Fibroblast of lung (primary cell): ENCODE results near the gene NLRC3. TPM values are rescaled to one million over a fixed set of nuclear protein-coding genes. Genes with fewer than 3 reads are reported as not detected.

Experiments
- DNase-seq, 2 donors: peaks; one replicate each; pipeline versions ENCODE4 v3.0.0 to v3.0.0-alpha.2; 2010; ENCODE audit warnings: low read depth in 2 of 2
- H2AFZ ChIP-seq: 2 replicates; pipeline ENCODE4 v1.5.1; 2012; ENCODE audit warnings: low read length, control low read depth, inconsistent platforms
- H3K27ac ChIP-seq: 2 replicates; pipeline ENCODE4 v1.5.1; 2011; ENCODE audit warnings: low read length, control low read depth; ENCODE audit not compliant: insufficient read depth
- H3K27me3 ChIP-seq: 2 replicates; pipeline ENCODE4 v1.5.1; 2011; ENCODE audit warnings: mild to moderate bottlenecking, low read length; ENCODE audit not compliant: control insufficient read depth, insufficient read depth
- H3K36me3 ChIP-seq: 2 replicates; pipeline ENCODE4 v1.5.1; 2011; ENCODE audit warnings: low read length; ENCODE audit not compliant: control insufficient read depth, insufficient read depth
- H3K4me1 ChIP-seq: 2 replicates; pipeline ENCODE4 v1.5.1; 2011; ENCODE audit warnings: low read length; ENCODE audit not compliant: control insufficient read depth, insufficient read depth; ENCODE audit errors: extremely low read depth
- H3K4me2 ChIP-seq: 2 replicates; pipeline ENCODE4 v1.5.1; 2011; ENCODE audit warnings: low read length, control low read depth; ENCODE audit not compliant: insufficient read depth; ENCODE audit errors: extremely low read depth
- H3K4me3 ChIP-seq, 4 experiments: fragments of 200-600 bp in 1 of 4; sonication (generic) in 1 of 4; replicated peaks in 1 of 4; 2 replicates each; pipeline ENCODE4 v1.5.1; 2011 to 2016; ENCODE audit warnings: low read length in 4 of 4, low read depth in 3 of 4, mild to moderate bottlenecking in 3 of 4, control low read depth in 2 of 4, inconsistent platforms in 1 of 4, mixed read lengths in 1 of 4; ENCODE audit not compliant: insufficient read depth in 1 of 4; ENCODE audit errors: control extremely low read depth in 1 of 4
- H3K79me2 ChIP-seq: 2 replicates; pipeline ENCODE4 v1.5.1; 2012; ENCODE audit warnings: mild to moderate bottlenecking, low read length, inconsistent platforms; ENCODE audit not compliant: control insufficient read depth, insufficient read depth
- H3K9ac ChIP-seq: 2 replicates; pipeline ENCODE4 v1.5.1; 2011; ENCODE audit warnings: mild to moderate bottlenecking, low read length, control low read depth; ENCODE audit not compliant: insufficient read depth
- H3K9me3 ChIP-seq: 2 replicates; pipeline ENCODE4 v1.5.1; 2012; ENCODE audit warnings: low read depth, low read length; ENCODE audit not compliant: control insufficient read depth, insufficient read depth
- H4K20me1 ChIP-seq: 2 replicates; pipeline ENCODE4 v1.5.1; 2011; ENCODE audit warnings: low read length; ENCODE audit not compliant: control insufficient read depth, insufficient read depth; ENCODE audit errors: extremely low read depth
- CTCF ChIP-seq, 2 donors: IDR thresholded peaks in 1 of 2; conservative IDR thresholded peaks in 1 of 2; 1 replicate in 1 of 2; 2 replicates in 1 of 2; pipeline ENCODE4 v1.5.1; 2011 to 2012; ENCODE audit warnings: low read length in 2 of 2, control low read depth in 1 of 2, inconsistent platforms in 1 of 2, low read depth in 1 of 2, mild to moderate bottlenecking in 1 of 2
- EZH2 ChIP-seq: IDR thresholded peaks from 2 replicates; pipeline ENCODE4 v1.5.1; 2012; ENCODE audit warnings: low read length, control low read depth, mild to moderate bottlenecking; ENCODE audit errors: missing control alignments
- polyA plus RNA-seq, 2 donors: library from polyadenylated mRNA; depleted of rRNA in 1 of 2; stranded (reverse) in 1 of 2; unstranded in 1 of 2; fragments of >200 nt; gene quantifications; 2 replicates each; pipeline ENCODE4 v1.2.1, GENCODE V29; 2011 to 2012; ENCODE audit warnings: missing spikeins in 1 of 2
- total RNA-seq: library from RNA; depleted of rRNA; stranded (reverse); fragments of >200 nt; gene quantifications from 2 replicates; pipeline ENCODE4 v1.2.1, GENCODE V29; 2014

The NLRC3 gene
- total and polyA plus RNA-seq, 2 donors (not counting 1 experiment from before 2014, with no cell fraction given) = 0.17 TPM; not detected in 1

- Histone ChIP-seq H3K36me3 (no peaks in the 10 kb centered on the region), H3K4me3 (no peak overlapping the region)
Observed at GRCh38 chr16:3518986-3519348, 58.2 kb downstream of the NLRC3 start.

GRCh38 chr16:3518292-3518985 is 58.8 kb downstream of the NLRC3 start:
- H3K9ac ChIP-seq = no peak overlapping the region
- no peak overlapping the region for H3K4me2 ChIP-seq
- no peaks in the 10 kb centered on the region for H3K9me3 ChIP-seq
- no peaks in the 10 kb centered on the region for H4K20me1 ChIP-seq
- DNase-seq = no peak
- no peak overlapping the region for H2AFZ ChIP-seq
- no peaks in the 10 kb centered on the region for H3K79me2 ChIP-seq
- no peak overlapping the region for H3K27ac ChIP-seq
- peaks cover 6% of the 10 kb centered on the region for H3K4me1 ChIP-seq
- H3K36me3 ChIP-seq = no peaks in the 10 kb centered on the region
- no peak overlapping the region for H3K4me3 ChIP-seq
- no peak for TF ChIP-seq CTCF (conservative IDR thresholded peaks at IDR 0.05 in 1 of 2, IDR thresholded peaks at IDR 0.05 in 1 of 2; ENCODE audit: low read depth in 1 of 2, low read length in 2 of 2)
- TF ChIP-seq EZH2 = no peak
- H3K27me3 ChIP-seq = no peaks in the 10 kb centered on the region

More at GRCh38 chr16:3518986-3519348, 58.2 kb downstream of the NLRC3 start:
- no peak overlapping the region for H2AFZ ChIP-seq
- no peaks in the 10 kb centered on the region for H3K9me3 ChIP-seq
- no peaks in the 10 kb centered on the region for H3K27me3 ChIP-seq
- no peaks in the 10 kb centered on the region for H4K20me1 ChIP-seq
- H3K4me2 ChIP-seq = no peak overlapping the region
- no peak for DNase-seq
- H3K9ac ChIP-seq = no peak overlapping the region
- H3K79me2 ChIP-seq = no peaks in the 10 kb centered on the region
- no peak for TF ChIP-seq EZH2
- TF ChIP-seq CTCF (conservative IDR thresholded peaks at IDR 0.05 in 1 of 2, IDR thresholded peaks at IDR 0.05 in 1 of 2; ENCODE audit: low read depth in 1 of 2, low read length in 2 of 2) = no peak
- no peak overlapping the region for H3K27ac ChIP-seq
- peaks cover 5% of the 10 kb centered on the region for H3K4me1 ChIP-seq

- Histone ChIP-seq H4K20me1 (no peaks in the 10 kb centered on the region), H3K4me1 (peaks cover 6% of the 10 kb centered on the region), H3K9ac (no peak overlapping the region), H3K79me2 (no peaks in the 10 kb centered on the region), H3K4me3 (no peak overlapping the region), H3K27me3 (no peaks in the 10 kb centered on the region), H3K9me3 (no peaks in the 10 kb centered on the region), H3K27ac (no peak overlapping the region), H3K4me2 (no peak overlapping the region), H3K36me3 (no peaks in the 10 kb centered on the region), H2AFZ (no peak overlapping the region)
- no peak for DNase-seq
- TF ChIP-seq EZH2 = no peak
Observed at GRCh38 chr16:3515897-3516296, 61.3 kb downstream of the NLRC3 start.
